ENCODE measurements around the gene NANS. TPM values are rescaled to one million over a fixed set of nuclear protein-coding genes. Genes with fewer than 3 reads are reported as not detected.
A peak's percentile ranks its signal among the peaks of the same experiment; 100 is the strongest.
"Not testable (repeated sequence)": the region's sequence is repeated elsewhere in the genome, so short reads cannot be mapped to it uniquely, and the experiment has no call there.

NANS gene
- total and polyA plus RNA-seq, 8 donors, result 22.8 to 36.5 (median 30.5) TPM

DNA sequence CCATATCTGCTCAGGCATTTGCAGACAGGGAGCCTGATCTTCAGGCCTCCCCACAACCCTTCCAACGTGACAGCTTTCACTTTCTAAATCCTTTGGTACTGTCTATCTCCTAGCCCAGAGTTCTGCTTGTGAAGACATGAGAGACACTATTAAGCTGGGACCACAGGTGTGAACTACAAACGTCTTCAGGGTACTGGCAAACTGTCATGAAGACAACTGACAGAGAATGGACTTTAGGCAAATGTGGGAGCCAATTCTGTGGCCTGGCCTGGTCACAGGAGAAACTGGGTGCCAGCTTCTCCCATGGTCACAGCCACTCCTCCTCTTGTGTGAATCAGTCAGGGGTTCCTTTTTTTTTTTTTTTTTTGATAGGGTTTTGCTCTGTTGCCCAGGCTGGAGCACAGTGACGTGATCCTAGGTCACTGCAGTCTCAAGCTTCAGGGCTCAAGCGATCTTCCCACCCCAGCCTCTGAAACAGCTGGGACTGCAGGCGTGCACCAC is 52.0 kb downstream of the NANS start:
- 84 to 88% methylated on average over 5 of the region's 5 CpGs for WGBS, 2 donors
- H3K27me3 ChIP-seq, result no peaks in the 10 kb centered on the region
- ATAC-seq (peak in 2 of 4 donors; percentile 51 to 60), DNase-seq (peak in 2 of 6 donors; percentile 2 to 17), FAIRE-seq (no peak)
- H3K27ac ChIP-seq, result peak overlapping the region in 1 of 4 donors; percentile 11
- no peaks in the 10 kb centered on the region for H3K9me3 ChIP-seq
- intact Hi-C loops (cut with DNase I), result no loop called here
- H3K4me3 ChIP-seq, result no peak overlapping the region
- H3K4me1 ChIP-seq, result no peaks in the 10 kb centered on the region
- TF ChIP-seq, protein P1, sequence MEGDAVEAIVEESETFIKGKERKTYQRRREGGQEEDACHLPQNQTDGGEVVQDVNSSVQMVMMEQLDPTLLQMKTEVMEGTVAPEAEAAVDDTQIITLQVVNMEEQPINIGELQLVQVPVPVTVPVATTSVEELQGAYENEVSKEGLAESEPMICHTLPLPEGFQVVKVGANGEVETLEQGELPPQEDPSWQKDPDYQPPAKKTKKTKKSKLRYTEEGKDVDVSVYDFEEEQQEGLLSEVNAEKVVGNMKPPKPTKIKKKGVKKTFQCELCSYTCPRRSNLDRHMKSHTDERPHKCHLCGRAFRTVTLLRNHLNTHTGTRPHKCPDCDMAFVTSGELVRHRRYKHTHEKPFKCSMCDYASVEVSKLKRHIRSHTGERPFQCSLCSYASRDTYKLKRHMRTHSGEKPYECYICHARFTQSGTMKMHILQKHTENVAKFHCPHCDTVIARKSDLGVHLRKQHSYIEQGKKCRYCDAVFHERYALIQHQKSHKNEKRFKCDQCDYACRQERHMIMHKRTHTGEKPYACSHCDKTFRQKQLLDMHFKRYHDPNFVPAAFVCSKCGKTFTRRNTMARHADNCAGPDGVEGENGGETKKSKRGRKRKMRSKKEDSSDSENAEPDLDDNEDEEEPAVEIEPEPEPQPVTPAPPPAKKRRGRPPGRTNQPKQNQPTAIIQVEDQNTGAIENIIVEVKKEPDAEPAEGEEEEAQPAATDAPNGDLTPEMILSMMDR (IDR thresholded peaks at IDR 0.05), result no peak
- H3K36me3 ChIP-seq, result no peaks in the 10 kb centered on the region

DNA sequence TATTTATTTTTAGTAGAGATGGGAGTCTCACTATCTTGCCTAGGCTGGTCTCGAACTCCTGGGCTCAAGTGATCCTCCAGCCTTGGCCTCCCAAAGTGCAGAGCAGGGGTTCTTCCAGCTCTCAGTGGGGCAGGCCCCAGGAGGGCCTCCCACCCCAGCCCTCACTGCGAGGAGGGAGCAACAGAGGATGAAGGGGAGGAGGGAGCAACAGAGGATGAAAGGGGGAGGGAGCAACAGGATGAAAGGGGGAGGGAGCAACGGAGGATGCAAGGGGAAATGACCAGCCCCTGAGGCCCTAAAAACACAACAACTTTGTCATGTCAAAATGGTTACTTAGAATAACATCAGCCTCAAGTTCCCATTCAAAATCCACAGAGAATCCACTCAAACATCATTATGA is 52.5 kb downstream of the NANS start:
- intact Hi-C loops (cut with DNase I), result no loop called here
- no peaks in the 10 kb centered on the region for H3K36me3 ChIP-seq
- H3K27ac ChIP-seq, result peak overlapping the region in 1 of 4 donors; percentile 11
- 84 to 89% methylated on average over 3 of the region's 3 CpGs for WGBS, 2 donors
- TF ChIP-seq, protein P1 (IDR thresholded peaks at IDR 0.05), result no peak
- H3K27me3 ChIP-seq, result no peaks in the 10 kb centered on the region
- FAIRE-seq (no peak), ATAC-seq (no peak), DNase-seq (peak in 2 of 6 donors; percentile 4 to 27)
- no peaks in the 10 kb centered on the region for H3K9me3 ChIP-seq
- H3K4me1 ChIP-seq, result no peaks in the 10 kb centered on the region
- no peak overlapping the region for H3K4me3 ChIP-seq

DNA sequence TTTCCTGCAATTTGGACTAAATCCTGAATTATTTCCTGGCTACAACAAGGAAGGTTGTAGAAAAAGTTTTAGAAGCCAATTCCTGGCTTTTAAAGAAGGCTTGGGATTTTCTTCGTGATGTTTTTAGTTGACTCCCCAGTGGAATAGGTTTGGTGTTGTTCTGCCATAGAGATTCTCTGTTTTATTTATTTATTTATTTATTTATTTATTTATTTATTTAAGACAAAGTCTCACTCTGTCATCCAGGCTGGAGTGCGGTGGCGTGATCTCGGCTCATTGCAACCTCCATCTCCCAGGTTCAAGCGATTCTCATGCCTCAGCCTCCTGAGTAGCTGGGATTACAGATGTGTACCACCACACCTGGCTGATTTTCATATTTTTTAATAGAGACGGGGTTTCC is 60.6 kb downstream of the NANS start:
- H3K27me3 ChIP-seq; H3K4me3 ChIP-seq; H3K27ac ChIP-seq; H3K36me3 ChIP-seq; ATAC-seq; H3K4me1 ChIP-seq; DNase-seq; FAIRE-seq; H3K9me3 ChIP-seq; intact Hi-C loops (cut with DNase I): not testable (repeated sequence)
- 94 to 99% methylated on average over 6 of the region's 6 CpGs for WGBS, 2 donors

DNA sequence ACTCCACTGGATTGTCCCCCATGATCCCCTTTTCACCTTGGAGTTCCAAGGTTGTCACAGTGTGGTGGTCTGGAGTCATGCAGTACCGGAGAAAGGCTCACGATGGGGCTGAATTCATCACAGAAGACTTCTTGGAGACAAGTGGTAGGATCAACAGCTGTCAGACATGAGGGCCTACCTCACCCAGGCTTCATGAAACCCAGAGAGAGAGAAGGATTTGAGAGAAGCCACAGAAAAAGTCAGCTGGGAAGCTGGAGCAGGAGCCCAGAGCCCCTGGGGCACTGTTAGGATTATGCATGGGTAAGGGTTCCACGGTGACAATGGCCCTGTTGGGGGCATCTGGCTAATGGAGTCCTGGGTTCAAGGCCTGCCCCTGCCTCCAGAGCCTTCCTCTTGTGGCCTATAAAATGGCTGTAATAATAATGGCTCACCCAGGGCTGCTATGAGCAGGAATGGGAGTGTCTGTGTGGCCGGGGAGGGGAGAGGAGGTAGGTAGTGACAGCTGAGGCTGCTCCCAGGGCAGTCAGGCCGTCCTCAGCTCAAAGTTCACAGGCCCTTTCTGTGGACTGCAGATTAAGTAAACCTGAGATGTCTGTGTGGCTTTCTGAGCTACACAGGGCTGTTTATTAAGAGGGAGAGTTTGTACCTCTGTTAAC is 61.6 kb downstream of the NANS start:
- FAIRE-seq (no peak), ATAC-seq (peak; percentile 77 to 84 (median 82)), DNase-seq (peak in 4 of 6 donors; percentile 19 to 58 (median 46))
- peak overlapping the region in 2 of 4 donors; percentile 66 to 69 for H3K4me3 ChIP-seq
- intact Hi-C loops (cut with DNase I), result no loop called here
- TF ChIP-seq, protein P1 (IDR thresholded peaks at IDR 0.05), result no peak
- no peaks in the 10 kb centered on the region for H3K9me3 ChIP-seq
- no peaks in the 10 kb centered on the region for H3K36me3 ChIP-seq
- peak overlapping the region in 3 of 4 donors; percentile 27 to 68 (median 63) for H3K27ac ChIP-seq
- WGBS, 2 donors, result 58 to 63% methylated on average over 5 of the region's 5 CpGs
- no peaks in the 10 kb centered on the region for H3K4me1 ChIP-seq
- H3K27me3 ChIP-seq, result no peaks in the 10 kb centered on the region

- Histone ChIP-seq H3K27ac (peak within 1 kb of the TSS; percentile 27 to 68 (median 46)), H3K27me3 (no peaks in the 10 kb centered on the region), H3K9me3 (no peaks in the 10 kb centered on the region), H3K4me1 (no peaks in the 10 kb centered on the region), H3K36me3 (no peaks in the 10 kb centered on the region), H3K4me3 (peak within 1 kb of the TSS; percentile 59 to 76 (median 68))
- 4% methylated on average over 65 to 71 of the region's 71 CpGs for WGBS, 2 donors
- ATAC-seq (peak; percentile 71 to 85 (median 82)), DNase-seq (peak in 5 of 6 donors; percentile 26 to 82 (median 57)), FAIRE-seq (no peak)
- intact Hi-C loops (cut with DNase I), result no loop called here
- TF ChIP-seq, protein P1 (IDR thresholded peaks at IDR 0.05), result no peak
Measured at GRCh38 chr9:98118640-98119601, 62.4 kb downstream of the NANS start, which contains the start of gene TRIM14. TSS of gene TRIM14 (minus strand) at chr9:98119222. CDS start at chr9:98119188, 34 bp downstream.
